Measurements from ENCODE around the gene RAB3GAP1. TPM values are rescaled to one million over a fixed set of nuclear protein-coding genes. Genes with fewer than 3 reads are reported as not detected.

The RAB3GAP1 gene
- total RNA-seq, result 26.0 and 35.0 TPM in 2 replicates
- 19.9 and 21.7 TPM in 2 replicates for polyA plus RNA-seq

GRCh38 chr2:135052042-135052876 lies at the start of gene RAB3GAP1:
Gene RAB3GAP1, plus strand, starts transcription at chr2:135052292. Its CDS starts 16 bp downstream, at chr2:135052308.
- Histone ChIP-seq H3K27me3 (no peaks in the 10 kb centered on the region), H3K4me1 (ENCODE audit: low read depth) (peaks cover 17% of the 10 kb centered on the region), H3K27ac (peak within 1 kb of the TSS; percentile 96), H3K9me3 (ENCODE audit: low read depth) (no peaks in the 10 kb centered on the region), H3K36me3 (no peaks in the 10 kb centered on the region), H3K4me3 (peak within 1 kb of the TSS; percentile 76)
- no peak for TF ChIP-seq CTCF (IDR thresholded peaks at IDR 0.05; ENCODE audit: low read depth, low read length)
- peak; percentile 87 to 90 for DNase-seq (ENCODE audit: low read depth in 1 of 2, low spot score in 1 of 2)

- H3K27me3 ChIP-seq, result no peaks in the 10 kb centered on the region
- H3K4me1 ChIP-seq (ENCODE audit: low read depth), result no peaks in the 10 kb centered on the region
- no peaks in the 10 kb centered on the region for H3K9me3 ChIP-seq (ENCODE audit: low read depth)
- TF ChIP-seq CTCF (IDR thresholded peaks at IDR 0.05; ENCODE audit: low read depth, low read length), result no peak
- no peak for DNase-seq (ENCODE audit: low read depth in 1 of 2, low spot score in 1 of 2)
- no peak overlapping the region for H3K27ac ChIP-seq
- no peaks in the 10 kb centered on the region for H3K36me3 ChIP-seq
- no peak overlapping the region for H3K4me3 ChIP-seq
Observed at GRCh38 chr2:135002836-135003235, 49.3 kb upstream of the RAB3GAP1 start.

- peak; percentile 80 to 87 for DNase-seq (ENCODE audit: low read depth in 1 of 2, low spot score in 1 of 2)
- no peaks in the 10 kb centered on the region for H3K36me3 ChIP-seq
- no peak overlapping the region for H3K4me3 ChIP-seq
- no peak overlapping the region for H3K27ac ChIP-seq
- H3K4me1 ChIP-seq (ENCODE audit: low read depth), result no peaks in the 10 kb centered on the region
- TF ChIP-seq CTCF (IDR thresholded peaks at IDR 0.05; ENCODE audit: low read depth, low read length), result peak; percentile 96
- no peaks in the 10 kb centered on the region for H3K9me3 ChIP-seq (ENCODE audit: low read depth)
- H3K27me3 ChIP-seq, result no peaks in the 10 kb centered on the region
Observed at GRCh38 chr2:135004005-135004746, 47.9 kb upstream of the RAB3GAP1 start.

GRCh38 chr2:135005753-135006152 lies 46.3 kb upstream of the RAB3GAP1 start:
- no peak for TF ChIP-seq CTCF (IDR thresholded peaks at IDR 0.05; ENCODE audit: low read depth, low read length)
- H3K27ac ChIP-seq, result no peak overlapping the region
- DNase-seq (ENCODE audit: low read depth in 1 of 2, low spot score in 1 of 2), result no peak
- no peaks in the 10 kb centered on the region for H3K27me3 ChIP-seq
- no peak overlapping the region for H3K4me3 ChIP-seq
- no peaks in the 10 kb centered on the region for H3K9me3 ChIP-seq (ENCODE audit: low read depth)
- H3K36me3 ChIP-seq, result no peaks in the 10 kb centered on the region
- H3K4me1 ChIP-seq (ENCODE audit: low read depth), result no peaks in the 10 kb centered on the region

GRCh38 chr2:135009339-135009738 lies 42.8 kb upstream of the RAB3GAP1 start:
- Histone ChIP-seq H3K27ac (no peak overlapping the region), H3K36me3 (no peaks in the 10 kb centered on the region), H3K4me1 (ENCODE audit: low read depth) (no peaks in the 10 kb centered on the region), H3K9me3 (ENCODE audit: low read depth) (no peaks in the 10 kb centered on the region), H3K4me3 (no peak overlapping the region), H3K27me3 (no peaks in the 10 kb centered on the region)
- no peak for TF ChIP-seq CTCF (IDR thresholded peaks at IDR 0.05; ENCODE audit: low read depth, low read length)
- DNase-seq (ENCODE audit: low read depth in 1 of 2, low spot score in 1 of 2), result no peak
